Measurements from ENCODE around the gene LLGL1. TPM values are rescaled to one million over a fixed set of nuclear protein-coding genes. Genes with fewer than 3 reads are reported as not detected.
A peak's percentile ranks its signal among the peaks of the same experiment; 100 is the strongest.

The LLGL1 gene
- total and polyA plus RNA-seq, 2 donors (not counting 1 experiment from before 2014, with no cell fraction given) = 15.1 to 32.2 TPM

GRCh38 chr17:18191967-18192366, 33.5 kb upstream of the LLGL1 start:
- Histone ChIP-seq H2AFZ (ENCODE audit: low read length) (no peak overlapping the region), H3K4me2 (ENCODE audit: extremely low read depth, insufficient read depth, low read length) (no peak overlapping the region), H3K36me3 (ENCODE audit: control insufficient read depth, insufficient read depth, low read length) (peaks cover 12% of the 10 kb centered on the region), H3K27ac (ENCODE audit: insufficient read depth, low read length) (no peak overlapping the region), H3K4me3 (replicated peaks in 1 of 4; ENCODE audit: control extremely low read depth in 1 of 4, insufficient read depth in 1 of 4, low read depth in 3 of 4, low read length in 4 of 4) (no peak overlapping the region), H3K9me3 (ENCODE audit: control insufficient read depth, insufficient read depth, low read depth, low read length) (no peaks in the 10 kb centered on the region), H3K27me3 (ENCODE audit: control insufficient read depth, insufficient read depth, low read length) (no peaks in the 10 kb centered on the region), H3K4me1 (ENCODE audit: control insufficient read depth, extremely low read depth, insufficient read depth, low read length) (peaks cover 14% of the 10 kb centered on the region), H4K20me1 (ENCODE audit: control insufficient read depth, extremely low read depth, insufficient read depth, low read length) (no peaks in the 10 kb centered on the region), H3K79me2 (ENCODE audit: control insufficient read depth, insufficient read depth, low read length) (peaks cover 78% of the 10 kb centered on the region), H3K9ac (ENCODE audit: insufficient read depth, low read length) (no peak overlapping the region)
- peak; percentile 19 to 30 for TF ChIP-seq CTCF (conservative IDR thresholded peaks at IDR 0.05 in 1 of 2, IDR thresholded peaks at IDR 0.05 in 1 of 2; ENCODE audit: low read depth in 1 of 2, low read length in 2 of 2)
- no peak for TF ChIP-seq EZH2 (IDR thresholded peaks at IDR 0.05; ENCODE audit: low read length, missing control alignments)
- DNase-seq (ENCODE audit: low read depth in 2 of 2) = no peak

DNA sequence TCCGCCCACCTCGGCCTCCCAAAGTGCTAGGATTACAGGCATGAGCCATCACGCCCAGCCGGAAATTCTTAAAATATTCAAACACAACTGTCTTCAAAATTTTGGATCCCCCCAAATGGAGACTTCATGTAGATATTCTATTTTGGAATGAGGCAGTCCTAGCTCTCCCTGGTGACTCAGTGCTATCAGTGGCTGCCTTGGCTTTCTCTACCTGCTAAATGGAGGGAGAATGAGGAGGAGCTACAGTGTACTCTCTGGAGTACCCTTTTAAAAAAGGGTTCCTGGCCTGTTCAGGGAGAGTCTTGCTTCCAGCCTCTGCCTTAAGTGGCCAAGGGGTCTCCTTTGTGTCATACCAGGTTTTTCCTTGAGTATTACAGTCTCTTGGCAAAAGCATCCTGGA, 31.0 kb upstream of the LLGL1 start:
- H3K27me3 ChIP-seq (ENCODE audit: control insufficient read depth, insufficient read depth, low read length) = no peaks in the 10 kb centered on the region
- H4K20me1 ChIP-seq (ENCODE audit: control insufficient read depth, extremely low read depth, insufficient read depth, low read length) = no peaks in the 10 kb centered on the region
- H3K4me3 ChIP-seq (replicated peaks in 1 of 4; ENCODE audit: control extremely low read depth in 1 of 4, insufficient read depth in 1 of 4, low read depth in 3 of 4, low read length in 4 of 4) = no peak overlapping the region
- no peak overlapping the region for H3K27ac ChIP-seq (ENCODE audit: insufficient read depth, low read length)
- no peak overlapping the region for H3K4me2 ChIP-seq (ENCODE audit: extremely low read depth, insufficient read depth, low read length)
- no peak overlapping the region for H2AFZ ChIP-seq (ENCODE audit: low read length)
- peaks cover 20% of the 10 kb centered on the region for H3K36me3 ChIP-seq (ENCODE audit: control insufficient read depth, insufficient read depth, low read length)
- no peaks in the 10 kb centered on the region for H3K9me3 ChIP-seq (ENCODE audit: control insufficient read depth, insufficient read depth, low read depth, low read length)
- TF ChIP-seq CTCF (conservative IDR thresholded peaks at IDR 0.05 in 1 of 2, IDR thresholded peaks at IDR 0.05 in 1 of 2; ENCODE audit: low read depth in 1 of 2, low read length in 2 of 2) = no peak
- TF ChIP-seq EZH2 (IDR thresholded peaks at IDR 0.05; ENCODE audit: low read length, missing control alignments) = no peak
- peaks cover 77% of the 10 kb centered on the region for H3K79me2 ChIP-seq (ENCODE audit: control insufficient read depth, insufficient read depth, low read length)
- DNase-seq (ENCODE audit: low read depth in 2 of 2) = no peak
- peaks cover 3% of the 10 kb centered on the region for H3K4me1 ChIP-seq (ENCODE audit: control insufficient read depth, extremely low read depth, insufficient read depth, low read length)
- H3K9ac ChIP-seq (ENCODE audit: insufficient read depth, low read length) = no peak overlapping the region

- H3K4me1 ChIP-seq (ENCODE audit: control insufficient read depth, extremely low read depth, insufficient read depth, low read length) = peaks cover 2% of the 10 kb centered on the region
- H2AFZ ChIP-seq (ENCODE audit: low read length) = no peak overlapping the region
- H3K4me3 ChIP-seq (replicated peaks in 1 of 4; ENCODE audit: control extremely low read depth in 1 of 4, insufficient read depth in 1 of 4, low read depth in 3 of 4, low read length in 4 of 4) = no peak overlapping the region
- H3K79me2 ChIP-seq (ENCODE audit: control insufficient read depth, insufficient read depth, low read length) = peaks cover 76% of the 10 kb centered on the region
- H3K9ac ChIP-seq (ENCODE audit: insufficient read depth, low read length) = no peak overlapping the region
- peaks cover 20% of the 10 kb centered on the region for H3K36me3 ChIP-seq (ENCODE audit: control insufficient read depth, insufficient read depth, low read length)
- DNase-seq (ENCODE audit: low read depth in 2 of 2) = no peak
- TF ChIP-seq EZH2 (IDR thresholded peaks at IDR 0.05; ENCODE audit: low read length, missing control alignments) = no peak
- H4K20me1 ChIP-seq (ENCODE audit: control insufficient read depth, extremely low read depth, insufficient read depth, low read length) = no peaks in the 10 kb centered on the region
- no peaks in the 10 kb centered on the region for H3K27me3 ChIP-seq (ENCODE audit: control insufficient read depth, insufficient read depth, low read length)
- no peak overlapping the region for H3K27ac ChIP-seq (ENCODE audit: insufficient read depth, low read length)
- no peak overlapping the region for H3K4me2 ChIP-seq (ENCODE audit: extremely low read depth, insufficient read depth, low read length)
- no peaks in the 10 kb centered on the region for H3K9me3 ChIP-seq (ENCODE audit: control insufficient read depth, insufficient read depth, low read depth, low read length)
Measured at GRCh38 chr17:18194804-18195203, 30.6 kb upstream of the LLGL1 start.

Measured in fibroblast of lung (primary cell).